ENCODE results near the gene DMTF1. TPM values are rescaled to one million over a fixed set of nuclear protein-coding genes. Genes with fewer than 3 reads are reported as not detected.

The DMTF1 gene
- total and polyA plus RNA-seq, 2 donors (not counting 1 experiment from before 2014, with no cell fraction given), result 139 to 235 TPM

DNA sequence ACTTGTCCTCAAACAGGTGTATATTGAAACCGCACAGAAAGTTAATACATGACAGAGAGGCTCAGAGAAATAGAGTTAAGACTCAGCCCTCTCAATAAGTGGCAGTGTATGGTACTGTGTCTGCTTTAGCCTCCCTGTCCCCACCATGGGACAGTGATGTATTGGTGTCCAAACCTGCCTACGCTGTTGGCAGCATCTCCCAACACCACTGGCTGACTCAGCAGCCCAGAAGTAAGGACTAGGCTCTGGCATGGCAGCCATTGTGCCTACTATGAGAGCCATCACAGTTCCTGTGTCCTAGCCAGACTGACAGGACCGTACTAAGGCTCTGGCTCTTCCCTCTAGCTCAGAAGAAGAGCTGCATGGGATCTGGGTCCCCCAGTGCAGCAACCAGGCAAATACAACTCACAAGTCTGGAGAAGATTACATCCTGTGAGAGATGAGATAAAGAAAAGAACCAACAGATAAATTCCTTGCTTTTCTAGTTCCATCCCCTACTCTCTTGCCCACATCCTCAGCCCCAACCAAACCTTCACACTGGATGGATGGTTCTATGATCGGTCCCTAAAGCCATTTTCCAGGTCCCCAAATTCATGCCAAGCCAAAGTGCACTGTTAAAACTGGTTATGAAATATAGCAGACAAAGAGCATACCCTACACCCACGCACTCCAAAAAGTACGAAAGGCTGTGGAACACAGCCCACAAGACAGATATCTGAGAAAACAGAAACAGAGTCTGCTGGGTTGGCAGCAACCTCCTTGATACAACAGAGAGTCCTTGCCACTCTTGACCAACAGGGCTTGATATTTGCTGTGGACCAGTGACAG, 44.1 kb upstream of the DMTF1 start:
- ChIA-PET POLR2A (no interaction called here), CTCF (no interaction called here)
- no peak for TF ChIP-seq EZH2 (IDR thresholded peaks at IDR 0.05; ENCODE audit: borderline replicate concordance, insufficient read depth, low read depth, low read length, poor library complexity, severe bottlenecking)
- TF ChIP-seq, protein P1, sequence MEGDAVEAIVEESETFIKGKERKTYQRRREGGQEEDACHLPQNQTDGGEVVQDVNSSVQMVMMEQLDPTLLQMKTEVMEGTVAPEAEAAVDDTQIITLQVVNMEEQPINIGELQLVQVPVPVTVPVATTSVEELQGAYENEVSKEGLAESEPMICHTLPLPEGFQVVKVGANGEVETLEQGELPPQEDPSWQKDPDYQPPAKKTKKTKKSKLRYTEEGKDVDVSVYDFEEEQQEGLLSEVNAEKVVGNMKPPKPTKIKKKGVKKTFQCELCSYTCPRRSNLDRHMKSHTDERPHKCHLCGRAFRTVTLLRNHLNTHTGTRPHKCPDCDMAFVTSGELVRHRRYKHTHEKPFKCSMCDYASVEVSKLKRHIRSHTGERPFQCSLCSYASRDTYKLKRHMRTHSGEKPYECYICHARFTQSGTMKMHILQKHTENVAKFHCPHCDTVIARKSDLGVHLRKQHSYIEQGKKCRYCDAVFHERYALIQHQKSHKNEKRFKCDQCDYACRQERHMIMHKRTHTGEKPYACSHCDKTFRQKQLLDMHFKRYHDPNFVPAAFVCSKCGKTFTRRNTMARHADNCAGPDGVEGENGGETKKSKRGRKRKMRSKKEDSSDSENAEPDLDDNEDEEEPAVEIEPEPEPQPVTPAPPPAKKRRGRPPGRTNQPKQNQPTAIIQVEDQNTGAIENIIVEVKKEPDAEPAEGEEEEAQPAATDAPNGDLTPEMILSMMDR (IDR thresholded peaks at IDR 0.05), result no peak
- Histone ChIP-seq H3K4me2 (replicated peaks; ENCODE audit: low read depth, low read length, poor library complexity, severe bottlenecking) (no peak overlapping the region), H3K79me2 (ENCODE audit: control insufficient read depth, insufficient read depth, low read length) (no peaks in the 10 kb centered on the region), H3K36me3 (replicated peaks in 1 of 2; ENCODE audit: control extremely low read depth in 1 of 2, control insufficient read depth in 1 of 2, extremely low read depth in 1 of 2, insufficient read depth in 2 of 2, low read length in 1 of 2) (no peaks in the 10 kb centered on the region), H3K4me1 (ENCODE audit: control insufficient read depth in 2 of 2, insufficient read depth in 2 of 2, low read length in 2 of 2) (no peaks in the 10 kb centered on the region), H3K9ac (ENCODE audit: low read length) (no peak overlapping the region), H4K20me1 (ENCODE audit: control insufficient read depth, insufficient read depth, low read length, poor library complexity, severe bottlenecking) (no peaks in the 10 kb centered on the region), H3K9me3 (ENCODE audit: control extremely low read depth in 1 of 3, control insufficient read depth in 2 of 3, insufficient read depth in 1 of 3, low read length in 2 of 3) (no peaks in the 10 kb centered on the region), H3K27ac (ENCODE audit: low read length in 2 of 2) (no peak overlapping the region), H3K4me3 (ENCODE audit: control extremely low read depth in 1 of 5, extremely low read depth in 1 of 5, insufficient read depth in 1 of 5, low read depth in 2 of 5, low read length in 4 of 5) (no peak overlapping the region), H2AFZ (ENCODE audit: insufficient read depth, low read depth, low read length, poor library complexity, severe bottlenecking) (no peak overlapping the region), H3K27me3 (replicated peaks in 1 of 4; ENCODE audit: control extremely low read depth in 1 of 4, control insufficient read depth in 3 of 4, insufficient read depth in 4 of 4, low read length in 3 of 4) (peaks cover 0 to 5% (median 2%) of the 10 kb centered on the region in 4 experiments)
- no peaks in the 10 kb centered on the region for H3K4me1 Mint-ChIP-seq
- no peaks in the 10 kb centered on the region for H3K9me3 Mint-ChIP-seq (ENCODE audit: insufficient read depth)
- no peak for DNase-seq
- ATAC-seq (ENCODE audit: low read depth), result no peak
- peaks cover 32% of the 10 kb centered on the region for H3K27me3 Mint-ChIP-seq
- H3K4me3 Mint-ChIP-seq, result no peak overlapping the region
- 100% methylated on average over 3 of the region's 6 CpGs for WGBS (ENCODE audit: insufficient coverage)
- intact Hi-C loops (cut with micrococcal nuclease), result no loop called here
- H3K27ac Mint-ChIP-seq, result no peak overlapping the region

DNA sequence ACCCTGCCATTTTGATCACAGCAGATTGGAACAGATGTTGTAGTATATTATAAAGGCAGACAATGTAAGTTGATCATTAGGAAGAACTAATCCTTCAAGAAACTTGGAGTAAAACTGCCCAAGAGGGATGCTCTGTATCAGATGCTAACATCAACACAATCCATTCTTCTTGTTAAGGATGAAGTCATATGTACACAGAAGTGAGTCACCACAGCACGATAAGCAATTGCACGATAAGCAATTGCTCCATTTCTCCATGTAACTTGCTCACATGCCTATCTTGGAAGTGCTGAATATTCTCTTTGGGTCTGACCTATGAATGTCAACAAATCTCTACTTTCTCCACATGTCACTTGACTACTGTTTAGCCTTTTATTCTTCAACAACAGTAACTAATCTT, 41.5 kb upstream of the DMTF1 start:
- no peaks in the 10 kb centered on the region for H3K36me3 ChIP-seq (replicated peaks in 1 of 2; ENCODE audit: control extremely low read depth in 1 of 2, control insufficient read depth in 1 of 2, extremely low read depth in 1 of 2, insufficient read depth in 2 of 2, low read length in 1 of 2)
- no peaks in the 10 kb centered on the region for H3K4me1 ChIP-seq (ENCODE audit: control insufficient read depth in 2 of 2, insufficient read depth in 2 of 2, low read length in 2 of 2)
- ATAC-seq (ENCODE audit: low read depth), result no peak
- H3K4me2 ChIP-seq (replicated peaks; ENCODE audit: low read depth, low read length, poor library complexity, severe bottlenecking), result no peak overlapping the region
- TF ChIP-seq, protein P1 (IDR thresholded peaks at IDR 0.05), result no peak
- TF ChIP-seq EZH2 (IDR thresholded peaks at IDR 0.05; ENCODE audit: borderline replicate concordance, insufficient read depth, low read depth, low read length, poor library complexity, severe bottlenecking), result no peak
- no peaks in the 10 kb centered on the region for H4K20me1 ChIP-seq (ENCODE audit: control insufficient read depth, insufficient read depth, low read length, poor library complexity, severe bottlenecking)
- Mint-ChIP-seq H3K27me3 (peaks cover 21% of the 10 kb centered on the region), H3K27ac (no peak overlapping the region), H3K4me1 (no peaks in the 10 kb centered on the region), H3K4me3 (no peak overlapping the region), H3K9me3 (ENCODE audit: insufficient read depth) (peaks cover 3% of the 10 kb centered on the region)
- H3K27me3 ChIP-seq (replicated peaks in 1 of 4; ENCODE audit: control extremely low read depth in 1 of 4, control insufficient read depth in 3 of 4, insufficient read depth in 4 of 4, low read length in 3 of 4), result peaks cover 0 to 5% (median 0%) of the 10 kb centered on the region in 4 experiments
- no peaks in the 10 kb centered on the region for H3K79me2 ChIP-seq (ENCODE audit: control insufficient read depth, insufficient read depth, low read length)
- ChIA-PET POLR2A (no interaction called here), CTCF (no interaction called here)
- H3K27ac ChIP-seq (ENCODE audit: low read length in 2 of 2), result no peak overlapping the region
- DNase-seq, result no peak
- no peak overlapping the region for H2AFZ ChIP-seq (ENCODE audit: insufficient read depth, low read depth, low read length, poor library complexity, severe bottlenecking)
- H3K9ac ChIP-seq (ENCODE audit: low read length), result no peak overlapping the region
- no peak overlapping the region for H3K4me3 ChIP-seq (ENCODE audit: control extremely low read depth in 1 of 5, extremely low read depth in 1 of 5, insufficient read depth in 1 of 5, low read depth in 2 of 5, low read length in 4 of 5)
- intact Hi-C loops (cut with micrococcal nuclease), result no loop called here
- peaks cover 0 to 6% (median 0%) of the 10 kb centered on the region in 3 donors for H3K9me3 ChIP-seq (ENCODE audit: control extremely low read depth in 1 of 3, control insufficient read depth in 2 of 3, insufficient read depth in 1 of 3, low read length in 2 of 3)
- 100% methylated on average over 1 of the region's 2 CpGs for whole genome bisulfite sequencing (ENCODE audit: insufficient coverage)
